CD4-positive, alpha-beta T cell treated with Interleukin-17A for 1 hour (primary cell): Measurements from ENCODE around the gene ZIM2.

Experiments used
- DNase-seq: peaks from one replicate; pipeline ENCODE4 v3.0.0-alpha.2; 2020

ZIM2 gene

DNA sequence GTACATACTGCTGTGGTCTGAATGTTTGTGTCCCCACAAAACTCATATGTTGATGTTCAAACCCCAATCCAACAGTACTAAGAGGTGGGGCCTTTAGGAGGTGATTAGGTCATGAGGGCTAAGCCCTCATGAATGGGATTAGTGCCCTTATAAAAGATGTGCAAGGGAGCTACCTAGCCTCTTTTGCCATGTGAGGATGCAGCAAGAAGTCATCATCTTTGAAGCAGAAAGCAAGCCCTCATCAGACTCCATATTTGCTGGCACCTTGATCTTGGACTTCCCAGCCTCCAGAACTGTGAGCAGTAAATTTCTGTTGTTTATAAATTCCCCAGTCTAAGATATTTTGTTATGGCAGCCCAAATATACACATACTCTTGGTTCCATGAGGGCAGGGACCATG lies 33.9 kb downstream of the ZIM2 start:
- DNase-seq = no peak

DNA sequence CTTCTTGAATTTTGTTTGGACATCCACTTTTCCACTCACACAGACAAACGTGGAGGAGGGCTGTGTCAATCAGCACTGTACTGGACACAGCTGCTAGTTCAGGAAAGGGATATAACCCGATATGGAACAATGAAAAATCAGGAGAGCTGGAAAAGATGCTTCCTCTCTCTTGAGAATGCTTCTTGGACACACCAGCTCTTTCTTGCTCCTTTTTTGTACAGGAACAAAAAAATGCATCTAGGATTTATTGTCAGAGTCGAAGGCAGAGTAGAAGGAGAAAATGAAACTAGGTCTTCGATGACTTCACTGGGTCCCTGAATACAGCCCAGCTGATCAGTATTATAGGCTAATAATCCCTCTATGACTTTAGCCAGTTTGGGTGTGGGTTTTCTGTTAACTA lies 62.2 kb downstream of the ZIM2 start:
- no peak for DNase-seq

DNA sequence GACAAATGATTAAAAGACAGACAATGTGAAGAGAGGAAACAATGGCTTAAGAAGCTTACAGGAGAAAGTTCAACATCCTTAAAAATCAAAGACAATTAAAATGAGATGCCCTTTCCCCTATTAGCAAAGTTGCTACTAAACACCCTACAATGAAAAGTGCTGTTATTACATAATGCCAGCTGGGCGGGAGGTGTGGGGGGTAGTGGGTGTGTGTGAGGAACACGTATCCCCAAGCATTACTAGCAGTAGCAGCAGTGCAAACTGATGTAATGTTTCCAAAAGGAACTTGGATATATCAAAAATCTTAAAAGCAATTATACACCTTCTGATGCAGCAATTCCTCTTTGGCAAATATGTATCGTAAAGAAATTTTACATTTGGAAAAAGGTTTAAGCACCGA lies 70.9 kb downstream of the ZIM2 start:
- DNase-seq = no peak

DNA sequence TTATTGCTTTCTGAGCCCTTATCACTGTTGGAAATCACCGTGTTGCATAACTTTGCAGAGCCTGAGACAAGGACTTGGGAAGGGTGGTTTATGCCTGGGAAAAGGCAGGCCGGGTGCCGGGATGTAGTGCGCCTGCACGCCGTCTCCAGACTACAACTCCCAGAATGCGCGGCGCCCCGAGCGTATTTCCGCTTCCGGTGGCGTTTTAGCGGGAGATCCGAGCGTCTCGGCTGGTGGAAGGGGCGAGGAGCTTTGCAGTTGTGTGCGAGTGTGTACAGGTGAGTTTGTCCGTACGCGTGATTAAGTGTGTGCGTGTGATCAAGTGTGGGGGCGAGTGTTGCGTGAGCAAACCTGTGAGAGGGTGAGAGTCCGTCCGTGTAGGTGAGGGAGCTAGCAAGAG lies 75.4 kb downstream of the ZIM2 start:
- DNase-seq = no peak

DNA sequence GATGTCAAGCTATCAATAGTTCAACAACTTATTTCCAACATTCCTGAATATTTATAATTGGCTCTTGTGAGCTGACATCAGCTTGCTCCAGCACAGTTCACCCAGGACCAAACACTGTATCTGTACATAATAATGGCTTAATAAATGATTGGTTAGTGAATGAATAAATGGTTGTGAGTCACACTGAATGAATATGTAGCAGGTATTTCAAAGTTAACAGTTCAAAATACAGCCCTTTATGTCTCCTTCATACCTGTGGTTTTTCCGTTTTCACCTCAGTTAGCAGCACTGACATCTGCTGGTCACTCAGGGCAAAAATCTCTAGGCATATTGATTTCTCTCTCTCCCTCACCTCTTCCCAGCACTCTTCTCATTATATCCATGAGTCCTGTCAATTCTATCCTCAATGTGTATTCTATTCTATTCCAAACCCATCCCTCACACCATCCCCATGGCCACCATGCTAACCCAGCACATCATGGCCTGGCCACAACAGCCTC lies 76.3 kb downstream of the ZIM2 start:
- DNase-seq = no peak

DNA sequence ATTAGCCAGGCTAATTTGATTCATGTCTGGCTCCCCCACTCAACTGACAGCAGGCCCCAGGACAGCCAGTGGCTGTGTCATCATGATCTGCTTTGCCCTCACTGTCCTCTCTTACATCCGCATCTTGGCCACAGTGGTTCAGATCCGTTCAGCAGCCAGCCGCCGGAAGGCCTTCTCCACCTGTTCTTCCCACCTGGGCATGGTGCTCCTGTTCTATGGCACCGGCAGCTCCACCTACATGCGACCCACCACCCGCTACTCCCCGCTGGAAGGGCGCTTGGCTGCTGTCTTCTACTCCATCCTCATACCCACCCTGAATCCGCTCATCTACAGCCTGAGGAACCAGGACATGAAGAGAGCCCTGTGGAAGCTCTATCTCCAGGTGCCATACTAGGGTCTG lies 79.7 kb downstream of the ZIM2 start:
- no peak for DNase-seq

DNA sequence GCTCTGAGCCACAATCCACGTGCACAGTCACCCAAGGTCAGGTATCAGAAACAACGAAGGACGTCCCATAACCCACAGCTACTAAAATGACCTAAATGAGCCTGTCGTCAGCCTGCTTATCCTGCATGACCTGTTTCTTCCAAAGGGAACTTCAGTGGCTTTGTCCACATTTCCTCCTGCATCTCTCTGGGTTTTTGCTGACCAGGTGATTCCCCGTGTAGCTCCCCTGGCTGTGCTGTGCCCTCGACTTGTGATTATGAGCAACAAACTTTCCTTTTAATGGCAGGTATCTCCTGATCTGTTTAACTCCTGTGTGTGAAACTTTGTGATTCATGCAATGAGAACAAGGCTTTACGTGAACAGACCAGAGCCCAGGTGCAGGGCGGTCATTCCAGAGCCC lies 81.0 kb downstream of the ZIM2 start:
- DNase-seq = no peak

DNA sequence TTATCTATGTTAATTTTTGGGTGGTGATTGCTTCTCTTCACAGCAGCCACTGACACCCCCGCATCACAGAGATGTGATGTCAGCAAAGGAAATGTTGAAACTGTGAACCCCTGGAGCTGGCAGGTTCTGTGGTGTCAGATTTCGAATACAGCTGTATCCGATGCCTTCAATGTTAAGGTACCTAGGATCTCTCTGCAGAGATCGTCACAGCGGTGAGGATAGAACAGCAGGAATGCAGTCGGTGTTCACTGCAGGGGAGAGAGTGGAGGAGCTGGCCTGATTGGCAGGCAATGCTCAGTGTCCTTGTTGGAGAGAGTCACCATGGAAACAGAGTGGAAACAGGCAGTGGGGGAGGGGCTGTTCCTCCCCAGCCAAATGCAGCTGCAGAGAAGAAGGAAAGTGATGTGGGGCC lies 89.4 kb downstream of the ZIM2 start:
- no peak for DNase-seq

DNA sequence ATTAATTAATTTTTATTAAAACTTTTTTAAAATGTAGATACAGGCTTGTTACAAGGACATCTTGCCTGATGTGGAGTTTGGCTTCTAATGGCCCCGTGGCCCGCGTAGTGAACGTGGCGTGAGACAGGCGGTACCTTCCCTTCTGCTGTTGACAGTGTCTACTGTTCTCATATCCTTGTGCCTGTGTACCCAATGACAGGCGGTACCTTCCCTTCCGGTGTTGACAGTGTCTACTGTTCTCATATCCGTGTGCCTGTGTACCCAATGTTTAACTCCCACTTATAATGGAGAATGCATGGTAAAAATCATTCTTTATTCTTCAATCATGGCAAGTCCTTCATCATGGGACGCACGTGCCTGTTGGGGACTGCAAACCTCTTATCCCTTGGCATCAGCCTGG lies 89.9 kb downstream of the ZIM2 start:
- DNase-seq = no peak

DNA sequence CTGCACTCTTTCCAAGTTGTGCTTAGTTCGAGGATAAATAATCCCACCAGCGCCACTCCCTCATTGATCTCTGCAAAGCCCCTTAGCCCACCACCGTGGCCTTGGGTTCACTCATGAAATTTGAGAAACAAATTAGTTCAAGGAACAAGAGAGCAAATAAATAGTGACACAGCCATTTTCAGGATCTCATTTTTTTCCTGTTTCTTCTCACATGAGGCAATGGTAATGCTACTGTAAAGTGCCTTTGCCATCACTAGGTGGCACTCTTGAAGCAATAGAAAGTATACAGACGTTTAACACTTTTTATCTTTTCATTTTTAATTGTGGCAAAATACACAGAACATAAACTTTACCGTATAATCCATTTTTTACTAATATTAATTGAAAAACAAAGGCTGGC lies 92.1 kb downstream of the ZIM2 start:
- no peak for DNase-seq

DNA sequence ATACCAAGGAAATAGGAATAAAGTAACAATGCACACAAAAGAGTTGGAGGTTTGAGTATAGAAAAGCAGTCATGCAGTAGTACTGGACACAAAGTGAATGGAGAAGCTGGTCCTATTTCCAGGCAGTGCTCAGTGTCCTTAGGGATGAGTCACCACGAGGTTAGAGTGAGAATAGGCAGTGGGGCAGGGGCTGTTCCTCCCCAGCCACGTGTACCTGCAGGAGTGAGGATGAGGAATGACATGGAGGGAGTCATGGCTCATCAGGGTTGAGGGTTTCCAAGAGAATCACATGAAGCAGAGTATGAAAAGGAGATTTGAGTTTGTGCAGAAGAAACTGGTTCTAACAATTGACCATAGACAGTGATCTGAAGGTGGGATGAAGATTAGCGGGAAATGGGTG lies 94.2 kb downstream of the ZIM2 start:
- no peak for DNase-seq

DNA sequence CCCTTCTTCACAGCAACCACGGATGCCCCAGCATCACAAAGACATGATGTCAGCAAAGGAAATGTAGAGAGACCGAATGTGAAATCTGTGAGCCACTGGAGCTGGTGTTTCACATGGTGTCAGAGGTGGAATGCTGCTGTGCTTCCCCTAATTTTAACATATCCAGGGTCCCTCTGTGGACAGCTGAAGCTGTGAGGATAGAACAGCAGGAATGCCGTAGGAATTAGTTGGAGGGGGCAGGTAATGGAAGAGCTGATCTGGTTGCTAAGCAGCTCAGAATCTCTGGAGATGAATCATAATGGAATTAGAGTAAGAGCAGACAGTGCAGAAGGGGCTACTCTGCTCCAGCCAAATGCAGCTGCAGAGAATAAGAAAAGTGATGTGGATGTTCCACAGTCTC lies 100.0 kb downstream of the ZIM2 start:
- DNase-seq = no peak

DNA sequence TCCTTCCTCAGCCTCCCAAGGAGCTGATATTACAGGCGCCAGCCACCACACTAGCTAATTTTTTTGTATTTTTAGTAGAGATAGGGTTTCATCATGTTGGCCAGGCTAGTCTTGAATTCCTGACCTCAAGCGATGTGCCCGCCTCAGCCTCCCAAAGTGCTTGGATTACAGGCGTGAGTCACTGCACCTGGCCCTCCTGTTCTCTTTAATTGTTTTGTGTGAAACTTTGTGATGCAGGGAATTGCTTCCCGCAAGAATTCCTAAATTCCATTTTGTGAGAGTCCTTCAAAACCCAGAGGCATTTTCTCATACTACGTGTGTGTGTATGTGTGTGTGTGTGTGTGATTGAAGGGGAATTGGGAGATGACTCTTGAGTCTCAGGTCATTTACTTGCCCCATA lies 104.0 kb downstream of the ZIM2 start:
- no peak for DNase-seq

DNA sequence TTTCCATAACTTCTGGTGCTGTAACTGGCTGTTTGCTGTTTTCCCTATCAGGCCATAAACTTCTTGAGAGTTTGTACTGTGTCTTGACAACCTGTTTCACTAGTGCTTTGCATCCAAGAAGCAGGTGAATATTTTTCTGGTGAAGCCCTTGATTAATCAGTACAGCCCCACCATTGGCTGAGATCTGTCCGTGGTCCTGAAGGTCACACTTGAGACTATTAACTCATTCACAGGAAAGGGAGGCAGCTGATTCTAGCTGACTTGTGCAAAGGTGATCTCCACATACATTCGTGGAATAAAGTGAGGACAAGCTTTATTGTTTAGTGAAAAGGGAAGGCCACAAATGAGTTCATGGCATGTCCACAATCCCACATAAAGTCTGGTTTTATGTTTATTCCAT lies 107.5 kb downstream of the ZIM2 start:
- no peak for DNase-seq

DNA sequence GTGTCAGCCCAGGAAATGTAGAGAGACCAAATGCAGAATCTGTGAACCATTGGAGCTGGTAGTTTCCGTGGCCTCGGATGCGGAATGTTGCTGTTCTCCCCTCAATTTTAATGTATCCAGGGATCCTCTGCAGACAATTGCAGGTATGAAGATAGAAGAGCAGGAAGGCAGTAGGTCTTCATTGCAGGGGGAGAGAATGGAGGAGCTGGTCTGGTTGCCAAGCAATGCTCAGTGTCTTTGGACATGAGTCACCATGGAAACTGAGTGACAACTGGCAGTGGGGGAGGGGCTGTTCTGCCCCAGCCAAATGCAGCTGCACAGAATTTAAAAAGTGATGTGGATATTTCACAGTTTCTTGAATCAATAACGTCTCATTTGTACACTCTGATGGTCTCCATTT lies 112.8 kb downstream of the ZIM2 start:
- no peak for DNase-seq

DNA sequence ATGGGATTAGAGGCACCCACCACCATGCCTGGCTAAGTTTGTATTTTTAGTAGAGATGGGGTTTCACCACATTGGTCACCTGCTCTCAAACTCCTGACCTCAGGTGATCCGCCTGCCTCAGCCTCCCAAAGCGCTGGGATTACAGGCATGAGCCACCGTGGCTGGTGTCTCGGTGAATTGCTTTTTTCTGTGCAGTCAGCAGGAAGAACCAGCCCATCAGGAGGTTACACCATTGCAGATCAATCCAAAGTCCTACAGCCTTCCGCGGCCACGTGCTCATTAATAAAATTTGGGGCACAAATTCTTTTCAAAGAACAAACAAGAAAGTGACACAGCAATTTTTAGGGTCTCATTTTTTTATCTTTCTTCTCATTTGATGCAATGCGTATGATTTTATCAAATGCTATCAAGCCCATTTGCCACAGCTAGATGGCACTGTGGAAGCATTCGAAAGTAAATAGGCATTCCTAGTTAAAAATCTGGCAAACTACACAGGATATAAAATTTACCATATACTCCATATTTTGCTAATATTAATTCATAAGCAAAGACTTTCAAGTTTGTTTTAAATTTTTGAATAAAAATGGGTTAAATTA lies 114.6 kb downstream of the ZIM2 start:
- no peak for DNase-seq
